ENCODE data around the gene EPN2. TPM values are rescaled to one million over a fixed set of nuclear protein-coding genes. Genes with fewer than 3 reads are reported as not detected.

The EPN2 gene
- total RNA-seq, 3 donors from 2014 or later (not counting 1 experiment from before 2014, with no cell fraction given), result 2.0 to 13.8 (median 4.9) TPM

DNA sequence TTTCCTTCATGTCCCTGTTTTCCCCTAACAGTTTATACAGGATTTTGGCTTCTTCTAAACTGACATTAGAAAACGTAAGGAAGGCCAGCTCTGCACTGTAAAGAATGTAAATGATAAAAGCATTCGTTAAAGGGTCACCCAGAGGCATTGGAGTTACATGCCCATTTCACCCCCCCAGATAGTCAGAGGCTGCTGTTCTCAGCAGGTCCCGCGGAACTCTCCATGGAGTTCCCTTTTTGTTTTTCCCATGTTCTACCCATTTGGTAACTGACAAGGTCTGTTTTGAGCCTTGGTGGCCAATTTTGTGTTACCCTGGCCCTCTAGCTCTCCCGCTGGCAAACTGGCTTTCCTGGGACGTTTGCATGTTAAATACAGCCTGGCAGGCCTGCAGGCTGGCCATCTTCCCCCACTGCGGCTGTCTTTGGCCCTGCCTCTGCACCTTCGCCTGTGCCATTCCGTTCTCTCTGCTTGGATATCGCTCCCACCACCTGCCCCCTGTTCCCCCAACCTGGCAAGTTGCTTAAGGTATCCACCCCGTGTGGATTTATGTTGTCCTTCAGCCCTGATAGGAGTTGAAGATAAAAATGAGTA lies 49.7 kb downstream of the EPN2 start:
- Mint-ChIP-seq H3K36me3 (no peaks in the 10 kb centered on the region), H3K4me1 (peaks cover 11 to 20% of the 10 kb centered on the region in 2 donors), H3K9me3 (no peaks in the 10 kb centered on the region), H3K27me3 (ENCODE audit: low read depth in 2 of 2) (peaks cover 0 to 8% of the 10 kb centered on the region in 2 donors), H3K27ac (no peak overlapping the region), H3K4me3 (no peak overlapping the region)
- H3K4me1 ChIP-seq (ENCODE audit: control insufficient read depth, insufficient read depth, low read length), result peaks cover 22% of the 10 kb centered on the region
- H3K36me3 ChIP-seq (ENCODE audit: control insufficient read depth, insufficient read depth, low read length), result no peaks in the 10 kb centered on the region
- DNase-seq, result no peak
- H3K27me3 ChIP-seq (ENCODE audit: control insufficient read depth, insufficient read depth, low read length), result no peaks in the 10 kb centered on the region
- TF ChIP-seq, protein P1, sequence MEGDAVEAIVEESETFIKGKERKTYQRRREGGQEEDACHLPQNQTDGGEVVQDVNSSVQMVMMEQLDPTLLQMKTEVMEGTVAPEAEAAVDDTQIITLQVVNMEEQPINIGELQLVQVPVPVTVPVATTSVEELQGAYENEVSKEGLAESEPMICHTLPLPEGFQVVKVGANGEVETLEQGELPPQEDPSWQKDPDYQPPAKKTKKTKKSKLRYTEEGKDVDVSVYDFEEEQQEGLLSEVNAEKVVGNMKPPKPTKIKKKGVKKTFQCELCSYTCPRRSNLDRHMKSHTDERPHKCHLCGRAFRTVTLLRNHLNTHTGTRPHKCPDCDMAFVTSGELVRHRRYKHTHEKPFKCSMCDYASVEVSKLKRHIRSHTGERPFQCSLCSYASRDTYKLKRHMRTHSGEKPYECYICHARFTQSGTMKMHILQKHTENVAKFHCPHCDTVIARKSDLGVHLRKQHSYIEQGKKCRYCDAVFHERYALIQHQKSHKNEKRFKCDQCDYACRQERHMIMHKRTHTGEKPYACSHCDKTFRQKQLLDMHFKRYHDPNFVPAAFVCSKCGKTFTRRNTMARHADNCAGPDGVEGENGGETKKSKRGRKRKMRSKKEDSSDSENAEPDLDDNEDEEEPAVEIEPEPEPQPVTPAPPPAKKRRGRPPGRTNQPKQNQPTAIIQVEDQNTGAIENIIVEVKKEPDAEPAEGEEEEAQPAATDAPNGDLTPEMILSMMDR (IDR thresholded peaks at IDR 0.05), result no peak
- no peak overlapping the region for H3K4me3 ChIP-seq (ENCODE audit: low read length)
- no peak for ATAC-seq
- intact Hi-C loops (cut with micrococcal nuclease), result no loop called here
- 95% methylated on average over 10 of the region's 11 CpGs for WGBS (ENCODE audit: insufficient coverage)
- H3K27ac ChIP-seq (ENCODE audit: low read length), result no peak overlapping the region
- no peaks in the 10 kb centered on the region for H3K9me3 ChIP-seq (ENCODE audit: control insufficient read depth, insufficient read depth, low read length)

DNA sequence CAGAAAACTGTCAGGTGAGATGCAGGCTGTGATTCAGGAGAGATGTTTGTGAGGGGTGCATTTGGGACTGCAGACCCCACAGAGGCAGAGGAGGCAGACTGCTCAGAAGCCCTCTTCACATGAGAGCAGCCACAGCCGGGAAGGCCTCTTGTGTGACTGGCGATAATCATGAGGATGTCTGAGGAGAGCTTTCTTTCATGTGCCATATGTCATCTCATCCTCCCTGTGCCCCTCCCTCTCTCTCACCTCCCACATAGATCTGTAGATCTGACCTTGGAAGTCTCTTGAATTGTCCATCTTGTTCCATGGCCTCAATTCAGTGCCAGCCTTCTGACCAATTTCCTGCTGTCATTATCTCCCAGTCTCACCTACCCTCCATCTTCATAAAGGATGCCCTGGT lies 50.5 kb downstream of the EPN2 start:
- H3K27ac Mint-ChIP-seq, result no peak overlapping the region
- no peaks in the 10 kb centered on the region for H3K36me3 Mint-ChIP-seq
- Histone ChIP-seq H3K36me3 (ENCODE audit: control insufficient read depth, insufficient read depth, low read length) (no peaks in the 10 kb centered on the region), H3K27ac (ENCODE audit: low read length) (no peak overlapping the region), H3K4me1 (ENCODE audit: control insufficient read depth, insufficient read depth, low read length) (peaks cover 22% of the 10 kb centered on the region), H3K9me3 (ENCODE audit: control insufficient read depth, insufficient read depth, low read length) (no peaks in the 10 kb centered on the region), H3K27me3 (ENCODE audit: control insufficient read depth, insufficient read depth, low read length) (no peaks in the 10 kb centered on the region), H3K4me3 (ENCODE audit: low read length) (no peak overlapping the region)
- TF ChIP-seq, protein P1 (IDR thresholded peaks at IDR 0.05), result no peak
- peaks cover 11 to 20% of the 10 kb centered on the region in 2 donors for H3K4me1 Mint-ChIP-seq
- no peak overlapping the region for H3K4me3 Mint-ChIP-seq
- peaks cover 0 to 8% of the 10 kb centered on the region in 2 donors for H3K27me3 Mint-ChIP-seq (ENCODE audit: low read depth in 2 of 2)
- WGBS (ENCODE audit: insufficient coverage), result 100% methylated on average over 2 of the region's 2 CpGs
- intact Hi-C loops (cut with micrococcal nuclease), result no loop called here
- H3K9me3 Mint-ChIP-seq, result no peaks in the 10 kb centered on the region
- ATAC-seq (no peak), DNase-seq (no peak)

DNA sequence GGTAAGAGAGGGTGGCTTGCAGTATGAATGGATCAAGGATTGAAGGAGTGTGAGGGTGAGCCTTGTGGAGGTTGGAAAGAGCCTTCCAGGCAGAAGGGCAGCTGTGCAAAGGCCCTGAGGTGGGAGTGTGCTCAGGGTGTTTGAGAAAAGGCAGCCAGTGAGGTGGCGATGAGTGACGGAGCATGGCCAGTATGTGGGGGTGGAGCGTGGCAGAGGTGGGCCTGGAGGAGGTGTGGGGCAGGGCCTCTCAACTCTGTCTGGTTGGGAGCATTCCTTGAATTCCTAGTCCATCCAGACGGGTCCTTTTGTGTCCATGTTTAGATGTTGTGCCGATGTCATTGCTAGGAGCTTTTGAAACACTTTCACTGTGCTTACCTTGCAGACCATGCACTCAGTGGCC lies 51.3 kb downstream of the EPN2 start:
- intact Hi-C loops (cut with micrococcal nuclease), result no loop called here
- Histone ChIP-seq H3K4me1 (ENCODE audit: control insufficient read depth, insufficient read depth, low read length) (peaks cover 21% of the 10 kb centered on the region), H3K9me3 (ENCODE audit: control insufficient read depth, insufficient read depth, low read length) (no peaks in the 10 kb centered on the region), H3K36me3 (ENCODE audit: control insufficient read depth, insufficient read depth, low read length) (no peaks in the 10 kb centered on the region), H3K27ac (ENCODE audit: low read length) (no peak overlapping the region), H3K27me3 (ENCODE audit: control insufficient read depth, insufficient read depth, low read length) (no peaks in the 10 kb centered on the region), H3K4me3 (ENCODE audit: low read length) (no peak overlapping the region)
- peaks cover 11 to 20% of the 10 kb centered on the region in 2 donors for H3K4me1 Mint-ChIP-seq
- WGBS (ENCODE audit: insufficient coverage), result 97% methylated on average over 5 of the region's 5 CpGs
- ATAC-seq (no peak), DNase-seq (no peak)
- peaks cover 0 to 8% of the 10 kb centered on the region in 2 donors for H3K27me3 Mint-ChIP-seq (ENCODE audit: low read depth in 2 of 2)
- H3K4me3 Mint-ChIP-seq, result no peak overlapping the region
- no peaks in the 10 kb centered on the region for H3K9me3 Mint-ChIP-seq
- no peak overlapping the region for H3K27ac Mint-ChIP-seq
- H3K36me3 Mint-ChIP-seq, result no peaks in the 10 kb centered on the region
- TF ChIP-seq, protein P1 (IDR thresholded peaks at IDR 0.05), result no peak

Data from natural killer cell (primary cell).